GM18520 (cell line): Measurements from ENCODE around the gene EGLN2.
"Not testable (repeated sequence)": the region's sequence is repeated elsewhere in the genome, so short reads cannot be mapped to it uniquely, and the experiment has no call there.

Source experiments
- ATAC-seq: cut with Tn5 transposase; IDR thresholded peaks from one replicate; pipeline ENCODE4 v1.9.1; 2021; ENCODE audit not compliant: unreplicated experiment

Gene EGLN2

DNA sequence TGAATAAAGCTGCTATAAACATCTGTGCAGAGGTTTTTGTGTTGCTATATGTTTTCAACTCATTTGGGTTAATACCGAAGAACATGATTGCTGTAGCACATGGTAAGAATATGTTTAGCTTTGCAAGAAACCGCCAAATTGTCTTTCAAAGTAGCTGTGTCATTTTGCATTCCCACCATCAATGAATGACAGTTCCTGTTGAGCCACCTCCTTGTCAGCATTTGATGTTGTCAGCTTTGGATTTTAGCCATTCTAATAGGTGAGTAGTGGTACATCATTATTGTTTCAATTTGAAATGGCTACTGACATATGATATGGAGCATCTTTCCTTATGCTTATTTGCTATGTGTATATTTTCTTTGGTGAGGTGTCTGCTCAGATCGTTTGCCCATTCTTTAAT lies 43.0 kb downstream of the EGLN2 start:
- not testable (repeated sequence) for ATAC-seq

DNA sequence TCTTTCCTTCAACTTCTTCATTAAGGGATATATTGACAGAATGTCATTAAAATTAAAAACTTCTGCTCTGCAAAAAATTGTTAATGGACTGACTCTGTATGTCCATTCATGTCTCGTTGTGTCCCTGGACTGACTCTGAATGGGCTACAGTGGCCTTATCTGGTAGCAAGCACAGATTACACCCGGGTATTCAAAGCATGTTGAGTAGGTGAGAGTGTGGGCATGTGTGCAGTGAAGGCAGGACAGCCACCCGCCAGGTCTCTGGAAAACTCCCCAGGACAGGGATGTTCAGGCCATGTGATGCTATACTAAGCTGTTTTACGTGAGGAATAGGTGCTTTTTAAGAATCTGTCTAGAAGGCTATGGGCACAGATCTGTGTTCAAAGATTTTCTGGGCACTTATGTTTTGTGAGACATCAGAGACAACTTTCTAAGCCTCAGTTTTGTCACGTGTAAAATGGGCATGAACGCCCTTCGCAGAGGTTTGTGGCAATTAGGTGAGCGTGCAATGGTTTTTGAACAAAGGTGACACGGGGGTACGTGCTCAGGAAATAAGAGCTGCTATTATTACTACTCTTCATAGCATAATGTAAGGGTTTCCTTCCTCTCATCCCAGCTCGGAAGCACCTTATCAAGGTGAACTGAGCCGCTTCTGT lies 44.1 kb downstream of the EGLN2 start:
- ATAC-seq = not testable (repeated sequence)

DNA sequence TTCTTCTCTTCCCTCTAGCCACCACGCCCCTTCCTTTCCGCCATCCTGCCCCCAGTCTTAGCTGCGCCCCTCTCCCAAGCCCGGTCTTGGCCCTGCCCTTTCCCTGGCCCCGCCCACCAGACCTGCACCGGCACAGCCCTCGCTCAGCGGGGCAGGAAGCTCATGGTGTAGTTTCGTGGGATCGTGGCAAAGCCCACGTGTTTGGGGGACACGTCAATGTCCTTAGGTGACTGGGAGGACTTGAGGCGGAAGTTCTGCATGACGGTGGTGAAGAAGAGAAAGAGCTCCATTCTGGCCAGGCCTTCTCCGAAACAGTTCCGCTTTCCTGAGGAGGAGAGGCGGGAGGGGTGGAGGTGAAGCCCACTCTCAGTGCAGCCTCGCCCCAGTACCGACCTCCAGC lies 44.7 kb downstream of the EGLN2 start:
- ATAC-seq = not testable (repeated sequence)

DNA sequence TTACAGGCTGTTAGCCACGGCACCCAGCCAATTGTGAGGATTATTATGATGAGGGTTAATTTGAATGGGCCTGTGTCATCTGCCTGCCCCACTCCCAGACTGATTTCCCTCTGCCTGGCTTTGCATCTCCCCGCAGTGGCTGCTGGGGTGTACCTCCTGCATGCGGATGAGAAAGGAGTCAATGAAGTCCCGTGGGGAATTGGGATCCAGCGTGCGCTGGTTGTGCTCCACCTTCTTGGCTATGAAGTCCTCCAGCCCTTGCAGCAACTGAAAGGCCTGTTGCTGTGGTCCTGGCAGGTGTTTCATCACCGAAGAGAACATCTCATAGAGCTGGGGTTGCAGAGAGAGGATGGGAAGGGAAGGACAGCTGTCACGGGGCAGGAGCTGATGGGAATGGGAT lies 47.7 kb downstream of the EGLN2 start:
- ATAC-seq = not testable (repeated sequence)

DNA sequence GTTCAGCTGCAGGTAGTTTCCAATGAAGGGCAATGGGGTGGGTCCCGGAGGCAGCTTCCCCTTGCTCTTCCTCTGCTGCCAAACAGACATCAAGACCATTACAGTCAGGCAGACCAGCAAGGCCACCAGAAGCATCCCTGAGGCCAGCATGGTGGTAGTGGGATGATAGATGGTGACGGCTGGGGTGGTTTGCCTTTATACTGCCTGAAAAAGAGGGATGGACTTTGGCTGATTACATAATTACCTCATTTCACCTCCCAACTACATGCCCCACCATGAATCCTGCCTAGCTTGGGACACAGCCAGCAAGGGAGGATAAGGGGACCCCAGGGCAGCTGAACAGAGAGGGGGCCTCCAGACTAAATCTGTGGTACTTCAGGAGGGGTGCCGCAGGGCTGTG lies 51.3 kb downstream of the EGLN2 start, which contains the start of gene CYP2A6:
CYP2A6 (minus strand) TSS at position 171 of the 400 bp plus-strand sequence; CDS start at position 150, 21 bp downstream.
- not testable (repeated sequence) for ATAC-seq

DNA sequence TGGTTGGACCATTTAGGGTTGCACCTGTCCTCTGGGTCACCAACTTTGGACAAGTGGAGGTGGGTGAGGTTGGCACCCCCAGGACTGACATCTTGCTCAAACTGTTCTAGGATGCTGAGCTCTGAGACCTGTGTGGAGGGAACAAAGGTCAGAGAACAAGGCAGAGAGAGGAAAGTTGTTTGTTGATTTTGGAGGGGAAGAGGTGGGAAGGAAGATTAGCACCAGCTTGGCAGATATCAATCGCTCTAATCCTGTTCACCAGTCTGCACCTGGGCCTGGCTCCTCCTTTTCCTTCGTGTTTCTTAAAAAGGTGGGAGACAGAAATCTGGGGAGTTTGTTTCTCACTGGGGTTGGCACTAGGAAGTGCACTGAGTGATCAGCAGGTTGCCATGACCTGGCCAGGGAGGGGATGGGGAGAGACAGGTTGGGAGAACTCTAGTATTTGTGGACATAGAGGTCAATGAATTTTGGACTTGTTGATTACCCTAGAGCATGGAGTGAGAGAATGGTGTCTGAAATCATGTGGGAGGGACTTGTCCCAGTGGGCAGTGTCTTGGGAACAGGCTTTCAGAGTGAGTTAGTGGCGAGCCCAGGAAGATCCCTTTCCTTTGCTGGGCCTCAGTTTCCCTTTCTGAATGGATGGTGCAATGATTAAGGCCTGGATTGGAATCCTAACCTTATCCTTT lies 53.6 kb downstream of the EGLN2 start:
- ATAC-seq = not testable (repeated sequence)
